Activated CD4-positive, alpha-beta T cell treated with anti-CD3 and anti-CD28 coated beads, Interleukin-2, amount 50 U/mL, for 4 hours (primary cell): Measurements from ENCODE around the gene SLC25A41.
"Not testable (repeated sequence)": the region's sequence is repeated elsewhere in the genome, so short reads cannot be mapped to it uniquely, and the experiment has no call there.

Experiments used
- DNase-seq, 2 experiments: peaks; one replicate each; pipeline ENCODE4 v3.0.0-alpha.2; 2020

Gene SLC25A41

DNA sequence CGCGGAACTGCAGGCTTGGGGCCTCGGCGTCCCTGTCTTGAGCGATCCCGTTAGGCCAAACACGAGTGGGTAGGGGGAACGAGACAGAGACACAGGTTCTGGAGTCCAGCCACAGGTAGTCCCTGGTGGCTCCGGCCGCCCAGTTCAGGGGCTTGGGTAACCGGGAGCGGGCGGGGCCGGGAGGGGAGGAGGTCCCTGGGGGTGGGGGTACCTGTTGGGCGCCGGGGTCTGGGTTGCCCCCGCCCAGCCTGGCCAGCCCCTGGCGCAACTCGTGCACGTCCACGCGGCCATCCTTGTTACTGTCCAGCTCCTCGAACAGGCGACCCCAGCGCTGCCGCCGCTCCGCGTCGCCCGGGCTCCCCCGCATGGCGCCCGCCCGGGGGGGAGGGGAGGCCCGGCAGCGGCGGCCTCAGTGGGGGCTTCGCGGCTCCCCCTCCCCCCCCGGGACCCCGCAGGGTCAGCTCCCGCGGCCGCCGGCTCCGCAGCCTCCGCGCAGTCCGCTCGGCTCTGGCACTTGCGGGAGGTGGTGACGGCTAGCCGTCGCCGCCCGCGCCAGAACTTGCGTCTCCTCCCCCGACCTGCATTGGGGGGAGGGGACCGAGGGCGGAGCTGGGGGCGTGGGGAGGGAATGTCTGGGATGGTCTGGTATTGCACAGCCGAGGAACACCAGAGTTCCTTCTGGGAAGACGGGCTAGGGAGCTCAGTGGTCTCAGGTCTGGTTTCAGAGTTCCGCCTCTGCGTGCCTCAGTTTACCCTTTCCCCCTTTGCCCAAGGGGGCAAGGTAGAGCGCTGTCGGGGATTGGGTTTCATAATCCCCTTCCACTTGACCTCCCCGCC is 25.9 kb upstream of the SLC25A41 start, which contains the start of gene SLC25A23:
Gene SLC25A23, minus strand, starts transcription at position 531 of the 837 bp plus-strand sequence. Its CDS starts 164 bp downstream, at position 367.
- peak; percentile 49 to 50 for DNase-seq

DNA sequence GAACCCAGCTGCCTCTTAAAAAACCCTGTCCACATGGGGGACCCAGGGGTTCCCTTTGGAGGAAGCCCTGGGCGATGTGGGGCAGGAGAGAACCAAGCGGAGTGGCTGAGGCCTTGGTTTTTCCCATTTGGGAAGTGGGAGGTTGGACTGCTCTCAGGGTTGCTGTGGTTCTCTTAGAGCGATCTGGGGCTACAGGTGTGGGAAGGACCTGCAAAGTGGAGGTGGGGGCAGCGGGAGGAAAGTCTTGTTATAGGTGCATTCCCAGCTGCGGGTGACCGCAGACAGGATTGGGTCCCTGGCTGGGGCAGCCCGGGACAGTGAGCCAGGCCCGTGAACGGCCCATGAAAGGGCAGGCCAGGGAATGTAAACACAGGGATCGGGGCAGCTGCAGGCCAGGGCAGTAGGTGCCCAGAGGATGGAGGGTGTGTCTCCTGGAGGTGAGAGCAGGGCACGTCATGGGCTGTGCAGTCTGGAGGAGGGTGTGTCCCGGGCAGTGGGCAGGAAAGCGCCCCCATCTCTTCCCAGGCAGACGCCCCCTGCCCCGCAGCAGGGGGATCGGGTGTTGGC is 25.2 kb upstream of the SLC25A41 start:
- DNase-seq: no peak

DNA sequence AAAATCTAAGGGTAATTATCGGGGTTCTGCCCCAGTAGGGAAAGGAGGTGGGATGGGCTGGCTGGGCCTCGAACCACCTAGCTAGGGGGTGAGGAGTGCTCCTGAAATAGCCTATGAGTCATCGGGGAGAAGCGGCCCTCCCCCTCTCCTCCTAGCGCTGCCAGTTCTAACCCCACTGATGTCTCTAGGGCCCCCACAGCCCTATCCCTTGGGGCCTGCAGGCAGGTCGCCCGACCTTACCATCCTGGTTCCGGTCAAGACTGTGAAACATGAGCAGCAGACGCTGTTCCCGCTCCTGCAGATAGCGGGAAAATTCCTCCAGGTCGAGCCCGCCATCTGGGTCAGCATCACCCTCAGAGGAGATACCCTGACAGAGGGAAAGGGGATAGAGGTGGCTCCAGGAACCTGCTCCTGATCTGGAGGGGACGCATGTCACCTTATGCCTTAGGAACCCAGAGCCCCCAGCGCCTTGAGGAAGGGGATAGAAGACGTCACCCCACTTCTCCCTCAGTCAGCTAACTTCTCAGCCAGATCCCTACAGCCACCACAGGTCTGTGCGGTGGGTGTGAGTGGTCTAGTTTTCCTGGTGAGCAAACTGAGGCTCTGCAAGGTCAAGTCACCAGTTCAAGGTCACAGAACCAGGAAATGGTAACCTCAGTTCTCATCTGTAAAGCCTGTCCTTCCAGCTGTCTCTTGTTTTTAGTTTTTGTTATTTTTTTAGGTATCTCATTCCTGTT is 24.6 kb upstream of the SLC25A41 start:
- no peak for DNase-seq

DNA sequence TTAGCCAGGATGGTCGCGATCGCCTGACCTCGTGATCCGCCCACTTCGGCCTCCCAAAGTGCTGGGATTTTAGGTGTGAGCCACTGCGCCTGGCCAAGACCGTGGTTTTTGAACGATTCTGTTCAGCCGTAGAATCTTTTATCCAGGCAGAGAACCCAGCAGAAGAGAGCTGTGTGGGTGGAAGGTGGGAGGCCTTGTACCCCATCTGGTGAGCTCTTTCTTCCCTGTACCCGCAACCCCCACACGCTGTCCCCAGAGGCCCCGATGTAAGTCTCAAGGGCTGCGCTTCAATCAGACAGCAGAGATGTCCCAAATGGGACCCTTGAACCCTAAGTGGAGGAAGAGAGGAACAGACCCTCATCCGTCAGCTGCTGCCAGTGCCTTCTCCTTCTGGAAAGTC is 22.4 kb upstream of the SLC25A41 start:
- DNase-seq: no peak

DNA sequence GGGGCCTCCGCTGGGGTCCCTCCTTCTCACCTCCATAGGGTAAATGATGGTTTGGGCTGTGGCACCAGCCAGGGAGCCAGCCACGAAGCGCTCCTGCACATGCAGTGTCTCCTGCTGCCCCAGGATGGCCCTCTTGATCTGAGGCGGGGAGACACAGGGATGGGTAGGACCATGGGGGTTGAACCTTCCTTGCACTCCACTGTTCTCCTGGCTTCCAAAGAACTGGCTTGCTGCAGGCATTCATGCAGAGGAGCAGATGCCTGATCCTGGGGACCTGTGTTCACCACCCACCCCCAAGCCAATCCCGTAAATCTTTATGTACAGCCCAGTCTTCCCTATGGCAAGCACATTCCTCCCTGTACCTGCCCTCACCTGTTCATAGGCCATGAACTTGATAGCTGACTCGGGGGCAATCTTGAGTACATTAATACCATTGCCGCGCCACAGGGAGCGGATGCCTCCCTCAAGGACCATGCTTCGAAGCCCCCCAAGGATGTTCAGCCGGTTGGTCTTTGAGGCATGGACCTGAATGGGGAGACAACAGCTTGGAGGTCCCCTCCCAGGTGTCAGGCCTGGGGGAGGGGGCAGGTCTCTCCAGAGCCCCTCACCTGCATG is 20.5 kb upstream of the SLC25A41 start:
- no peak for DNase-seq

DNA sequence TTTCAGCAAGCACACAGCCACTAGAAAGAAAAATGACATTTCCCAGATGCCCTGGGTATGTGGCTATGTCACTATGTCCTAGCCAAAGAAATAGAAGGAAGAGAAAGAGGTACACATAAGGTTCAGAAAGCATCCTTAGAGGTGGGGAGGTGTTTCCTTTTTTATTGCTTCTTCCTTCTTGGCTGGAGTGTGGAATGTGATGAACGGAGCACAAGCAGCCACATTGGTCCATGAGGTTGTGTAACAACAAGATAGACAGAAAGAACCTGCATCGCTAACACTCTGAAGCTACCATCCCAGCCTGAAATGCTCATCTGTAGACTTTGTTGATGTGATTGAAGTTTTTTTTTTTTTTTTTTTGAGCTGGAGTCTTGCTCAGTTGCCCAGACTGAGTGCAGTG is 19.3 kb upstream of the SLC25A41 start:
- DNase-seq: no peak

DNA sequence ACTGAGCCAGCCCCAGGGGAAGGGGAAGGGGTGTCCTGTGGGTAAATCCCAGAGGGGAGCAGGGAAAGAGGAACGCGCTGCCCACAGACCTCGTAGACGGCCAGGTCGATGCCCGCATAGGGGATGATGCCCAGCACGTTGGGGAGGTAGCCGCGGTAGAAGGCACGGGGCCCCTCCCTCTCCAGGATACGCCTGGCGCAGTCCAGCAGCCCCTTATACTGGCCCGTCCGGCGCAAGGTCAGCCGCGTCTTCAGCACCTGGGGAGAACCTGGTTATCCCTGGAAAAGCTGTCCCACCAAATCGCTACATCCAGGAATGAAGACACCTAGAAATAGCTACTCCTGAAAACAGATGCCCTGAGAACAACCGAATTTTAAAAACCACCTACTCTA is 18.7 kb upstream of the SLC25A41 start:
- no peak for DNase-seq

DNA sequence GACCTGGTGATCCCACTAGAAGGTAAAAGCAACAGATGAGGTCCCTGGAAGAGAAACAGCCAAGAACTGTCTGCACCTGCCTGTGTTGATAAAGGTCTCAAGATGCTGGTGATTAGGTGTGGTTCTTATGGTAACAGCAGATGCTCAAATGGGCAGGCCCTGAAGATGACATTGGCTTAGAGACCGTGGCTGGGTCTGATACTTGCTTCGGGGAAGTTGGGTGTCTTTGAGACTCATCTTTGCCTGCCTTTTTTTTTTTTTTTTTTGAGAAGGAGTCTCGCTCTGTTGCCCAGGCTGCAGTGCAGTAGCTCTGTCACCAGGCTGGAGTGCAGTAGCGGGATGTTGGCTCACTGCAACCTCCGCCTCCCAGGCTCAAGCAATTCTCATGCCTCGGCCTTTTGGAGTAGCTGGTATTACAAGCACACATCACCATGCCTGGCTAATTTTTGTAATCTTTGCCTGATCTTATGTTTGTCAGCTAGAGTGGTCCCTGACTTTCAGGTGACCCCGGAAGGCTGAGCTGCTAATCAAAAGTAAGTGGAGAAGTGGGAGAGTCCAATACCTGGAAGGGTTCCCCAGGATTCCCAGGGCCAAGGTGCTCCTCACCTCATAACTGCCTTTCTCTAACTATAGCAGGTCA is 18.1 kb upstream of the SLC25A41 start:
- DNase-seq: no peak

DNA sequence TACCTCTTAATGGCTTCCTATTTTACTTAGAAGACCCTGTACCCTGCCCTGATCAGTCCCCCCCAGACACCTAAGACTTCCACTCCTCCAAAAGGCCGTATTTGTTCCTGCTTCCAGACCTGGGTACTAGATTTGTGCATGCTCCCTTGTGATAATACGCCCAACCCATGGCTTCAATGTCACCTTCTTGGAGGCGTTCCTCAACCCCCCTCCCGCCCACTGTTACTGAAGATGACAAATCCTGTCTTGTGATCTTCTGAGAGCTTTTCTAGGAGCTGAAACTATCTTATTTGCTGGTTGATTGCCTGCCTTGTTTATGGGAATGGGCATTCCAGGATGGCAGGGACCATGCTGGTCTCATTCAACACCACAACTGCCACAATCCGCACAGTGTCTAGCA is 16.6 kb upstream of the SLC25A41 start:
- no peak for DNase-seq

DNA sequence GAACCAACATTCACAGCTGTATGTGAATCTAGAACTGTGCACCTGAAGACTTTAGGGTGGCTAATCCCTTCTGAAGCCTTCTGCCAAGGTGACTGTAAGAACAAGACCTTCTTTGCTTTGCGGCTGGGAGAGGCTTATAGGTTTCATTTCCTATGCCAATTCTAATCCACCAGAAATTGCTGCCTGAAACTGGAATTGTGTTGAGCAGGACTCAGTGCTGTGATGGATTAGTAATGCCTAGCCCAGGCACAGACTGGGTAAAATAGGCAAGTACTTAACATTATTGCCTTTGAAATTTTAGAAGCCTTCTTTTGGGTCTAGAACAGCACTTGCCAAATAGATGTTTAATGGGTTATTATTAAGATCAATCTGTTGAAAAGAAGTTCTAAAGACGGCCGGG is 14.5 kb upstream of the SLC25A41 start:
- DNase-seq: no peak

DNA sequence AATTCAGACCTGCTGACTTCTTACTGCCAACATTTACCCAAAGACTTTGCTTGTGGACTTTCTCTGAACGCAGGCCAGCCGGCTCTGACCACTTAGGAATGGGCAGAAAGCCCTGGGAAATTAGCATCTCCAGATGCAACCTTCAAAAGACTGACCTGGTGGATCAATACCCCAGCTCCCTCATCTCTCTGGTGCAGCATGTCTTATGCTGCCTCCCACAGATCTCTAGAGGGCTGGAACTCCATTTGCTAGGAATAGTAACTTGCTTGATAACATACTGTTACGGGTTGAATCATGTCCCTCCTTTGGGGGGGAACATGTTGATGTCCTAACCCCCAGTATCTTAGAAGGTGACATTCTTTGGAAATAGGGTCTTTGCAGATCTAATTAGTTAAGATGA is 12.9 kb upstream of the SLC25A41 start:
- DNase-seq: no peak

DNA sequence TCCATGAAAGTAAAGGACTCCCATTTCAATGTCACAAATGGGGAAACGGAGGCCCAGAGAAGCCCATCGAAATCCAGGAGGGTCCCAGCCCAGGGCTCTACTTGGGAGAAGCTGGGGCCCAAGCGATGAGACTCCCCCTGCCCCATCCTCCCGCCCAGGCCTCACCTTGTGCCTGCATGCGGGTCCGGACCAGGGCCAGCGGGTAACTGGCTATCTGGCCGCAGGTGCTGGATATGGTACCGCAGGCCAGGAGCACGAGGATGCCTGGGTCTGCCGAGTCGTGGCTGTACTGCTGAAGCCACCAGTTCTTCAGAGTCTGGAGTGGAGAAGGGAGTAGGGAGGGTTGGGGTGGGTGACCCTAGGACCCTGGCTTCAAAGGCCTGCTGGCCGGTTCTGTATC is 10.4 kb upstream of the SLC25A41 start:
- no peak for DNase-seq

DNA sequence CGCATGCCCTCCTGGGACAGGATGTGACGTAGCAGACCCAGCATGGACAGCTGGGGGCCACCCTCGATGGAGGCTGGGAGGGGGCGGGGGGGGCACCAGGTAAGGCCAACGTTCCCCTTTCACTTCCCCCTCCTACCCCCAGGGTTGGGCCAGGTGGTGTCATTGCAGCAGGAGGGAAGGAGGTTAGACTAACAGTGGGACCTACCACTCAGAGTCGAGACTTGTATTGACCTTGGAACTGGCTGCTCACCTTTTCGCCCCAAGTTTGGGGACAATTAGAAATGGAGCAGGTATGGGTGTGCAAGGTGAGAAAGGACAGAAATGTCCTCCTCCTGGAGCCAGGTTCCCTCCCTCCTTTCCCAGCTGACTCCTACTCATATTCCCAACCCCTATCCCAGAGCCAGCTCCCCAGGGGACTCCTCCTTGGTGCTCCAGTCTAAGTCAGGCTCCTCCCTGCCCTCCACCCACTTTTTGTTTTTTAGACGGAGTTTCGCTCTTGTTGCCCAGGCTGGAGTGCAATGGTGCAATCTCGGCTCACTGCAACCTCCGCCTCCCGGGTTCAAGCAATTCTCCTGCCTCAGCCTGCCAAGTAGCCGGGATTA is 8.6 kb upstream of the SLC25A41 start:
- DNase-seq: no peak

DNA sequence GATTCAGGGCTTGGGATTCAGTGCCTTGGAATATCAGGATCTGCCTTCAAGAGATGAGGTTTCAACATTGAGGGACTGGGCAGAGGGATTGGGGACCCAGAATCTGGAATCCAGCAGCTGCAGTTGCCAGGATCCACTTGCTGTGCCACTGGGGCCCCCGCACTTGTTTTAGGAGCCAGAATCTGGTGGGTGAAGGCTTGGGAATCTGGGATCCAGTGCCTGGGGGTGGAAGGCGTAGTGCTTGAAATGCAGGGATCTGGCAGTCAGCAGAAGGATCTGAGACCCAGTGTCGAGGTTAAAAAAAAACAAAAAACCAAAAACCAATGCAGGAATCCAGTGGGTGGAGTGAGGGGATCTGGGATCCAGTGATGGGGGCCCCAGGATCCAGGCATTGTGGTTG is 7.3 kb upstream of the SLC25A41 start:
- DNase-seq: no peak

DNA sequence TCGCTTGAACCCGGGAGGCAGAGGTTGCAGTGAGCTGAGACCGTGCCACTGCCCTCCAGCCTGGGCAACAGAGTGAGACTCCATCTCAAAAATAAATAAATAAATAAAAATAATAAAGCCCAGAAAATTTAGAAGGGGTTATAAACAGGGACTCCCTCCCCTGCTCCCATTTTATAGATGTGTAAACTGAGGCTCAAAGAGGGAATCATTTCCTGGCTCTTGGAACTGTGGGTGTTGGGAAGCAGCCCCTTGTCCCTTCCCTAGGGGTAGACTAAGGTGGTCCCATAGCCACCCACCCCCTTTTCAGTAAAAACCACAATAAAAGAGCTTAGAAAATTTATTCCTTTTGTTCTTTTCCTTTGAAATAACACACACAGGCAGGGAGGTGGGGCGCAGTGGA is 6.2 kb upstream of the SLC25A41 start:
- no peak for DNase-seq

DNA sequence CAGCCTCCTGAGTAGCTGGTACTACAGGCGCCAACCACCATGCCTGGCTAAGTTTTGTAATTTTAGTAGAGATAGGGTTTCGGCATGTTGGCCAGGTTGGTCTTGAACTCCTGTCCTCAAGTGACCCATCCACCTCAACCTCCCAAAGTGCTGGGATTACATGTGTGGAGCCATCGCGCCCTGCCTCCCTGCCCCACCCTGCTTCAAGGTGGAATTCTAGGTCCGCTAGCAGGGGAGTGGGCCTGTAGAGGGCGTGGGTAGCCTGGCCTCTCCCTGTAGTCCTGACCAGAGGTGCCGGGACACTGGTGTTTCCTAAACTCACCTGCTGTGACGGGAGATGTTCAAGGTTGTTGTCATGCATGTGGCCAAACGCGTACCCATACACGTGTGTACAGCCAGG is 398 bp downstream of the SLC25A41 start:
- no peak for DNase-seq

DNA sequence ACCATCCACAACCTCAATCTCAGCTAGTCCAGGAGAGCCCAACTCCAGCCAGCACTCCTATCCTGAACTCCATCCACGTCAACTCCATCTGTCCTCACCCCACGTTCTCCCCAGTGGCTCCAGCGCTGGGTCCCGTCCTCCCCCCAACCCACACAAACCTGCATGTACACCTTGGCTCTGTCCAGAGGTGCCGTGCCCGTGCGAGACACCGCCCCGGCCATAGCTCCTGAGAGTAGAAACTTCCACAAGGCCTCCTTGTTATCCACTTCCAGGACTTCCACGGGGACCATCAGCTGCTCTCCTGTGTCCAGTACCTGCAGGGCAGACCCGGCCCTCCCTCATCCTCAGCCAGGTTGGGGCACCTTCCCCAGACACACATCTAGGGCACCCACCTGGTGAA is 1.7 kb downstream of the SLC25A41 start:
- no peak for DNase-seq

DNA sequence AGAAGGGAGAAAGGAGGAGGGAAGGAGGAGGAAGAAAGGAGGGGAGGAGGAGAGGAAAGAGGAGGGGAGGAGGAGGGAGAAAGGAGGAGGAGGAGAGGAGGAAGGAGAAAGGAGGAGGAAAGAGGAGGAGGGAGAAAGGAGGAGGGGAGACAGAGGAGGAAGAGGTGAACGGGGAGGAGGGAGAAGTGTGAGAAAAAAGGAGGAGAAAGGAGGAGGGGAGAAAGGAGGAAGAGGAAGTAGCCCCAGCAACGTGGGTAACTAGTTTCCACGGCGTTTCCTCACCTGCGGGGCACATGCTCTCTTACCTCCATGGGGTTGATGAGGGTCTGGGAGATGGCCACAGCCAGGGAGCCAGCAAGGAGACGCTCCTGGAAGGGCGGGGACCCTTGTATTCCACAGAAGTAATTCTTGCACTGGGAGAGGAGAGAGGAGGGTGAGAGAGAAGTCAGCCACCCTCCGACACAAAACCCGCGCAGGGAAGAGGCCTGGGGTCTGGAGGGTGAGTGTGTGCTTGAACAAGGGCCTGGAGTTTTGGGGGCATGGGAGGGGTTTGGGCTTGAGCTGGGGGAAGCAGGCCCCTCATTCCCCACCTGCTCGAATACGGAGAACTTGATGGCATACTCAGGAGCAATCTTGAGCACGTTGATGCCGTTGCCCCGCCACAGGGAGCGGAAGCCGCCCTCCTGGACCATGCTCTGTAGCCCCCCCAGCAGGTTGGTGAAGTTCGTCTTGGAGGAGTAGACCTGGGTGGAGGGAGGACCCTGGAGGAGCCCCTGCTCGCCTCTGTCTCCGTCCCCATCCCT is 3.9 kb downstream of the SLC25A41 start:
- DNase-seq: no peak

DNA sequence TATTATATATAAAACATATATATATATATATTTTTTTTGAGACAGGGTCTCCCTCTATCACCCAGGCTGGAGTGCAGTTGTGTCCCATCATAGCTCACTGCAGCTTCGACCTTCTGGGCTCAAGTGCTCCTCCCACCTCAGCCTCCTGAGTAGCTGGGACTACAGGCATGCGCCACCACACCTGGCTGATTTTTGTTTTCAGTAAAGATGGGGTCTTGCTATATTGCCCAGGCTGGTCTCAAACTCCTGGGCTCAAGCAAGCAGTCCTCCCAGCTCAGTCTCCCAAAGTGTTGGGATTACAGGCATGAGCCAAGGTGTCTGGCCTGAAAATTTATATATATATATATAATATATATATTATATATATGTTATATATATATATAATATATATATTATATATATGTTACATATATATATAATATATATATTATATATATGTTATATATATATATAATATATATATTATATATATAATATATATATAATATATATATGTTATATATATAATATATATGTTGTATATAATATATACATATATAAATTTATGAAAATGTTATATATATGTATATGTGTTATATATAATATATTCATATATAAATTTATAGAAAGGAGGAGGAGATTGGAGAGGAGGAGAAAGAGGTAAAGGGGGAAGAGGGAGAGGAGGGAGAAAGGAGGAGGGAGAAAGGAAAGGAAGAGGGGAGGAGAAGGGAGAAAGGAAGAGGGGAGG is 4.7 kb downstream of the SLC25A41 start:
- DNase-seq: not testable (repeated sequence)

DNA sequence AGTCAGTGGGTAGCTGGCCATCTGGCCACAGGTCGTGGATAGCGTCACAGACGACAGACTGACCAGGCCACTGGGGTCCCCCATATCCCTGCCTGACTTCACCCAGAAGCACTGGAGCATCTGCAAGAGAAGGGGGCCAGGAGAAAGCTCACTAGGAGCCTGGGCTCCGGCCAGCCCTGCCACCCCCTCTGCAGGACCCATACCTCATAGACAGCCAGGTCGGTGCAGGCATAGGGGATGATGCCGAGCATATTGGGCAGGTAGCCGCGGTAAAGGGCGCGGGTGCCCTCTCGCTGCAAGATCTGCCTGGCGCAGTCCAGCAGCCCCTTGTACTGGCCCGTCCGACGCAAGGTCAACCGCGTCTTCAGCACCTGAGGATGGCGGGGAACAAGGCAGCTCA is 6.4 kb downstream of the SLC25A41 start:
- DNase-seq: no peak
